EL (cell line): Measurements from ENCODE around the gene TMEM237.
A peak's percentile ranks its signal among the peaks of the same experiment; 100 is the strongest.

Experiments used
- DNase-seq: peaks from one replicate; pipeline ENCODE4 v3.0.0-alpha.2; 2016

Gene TMEM237

DNA sequence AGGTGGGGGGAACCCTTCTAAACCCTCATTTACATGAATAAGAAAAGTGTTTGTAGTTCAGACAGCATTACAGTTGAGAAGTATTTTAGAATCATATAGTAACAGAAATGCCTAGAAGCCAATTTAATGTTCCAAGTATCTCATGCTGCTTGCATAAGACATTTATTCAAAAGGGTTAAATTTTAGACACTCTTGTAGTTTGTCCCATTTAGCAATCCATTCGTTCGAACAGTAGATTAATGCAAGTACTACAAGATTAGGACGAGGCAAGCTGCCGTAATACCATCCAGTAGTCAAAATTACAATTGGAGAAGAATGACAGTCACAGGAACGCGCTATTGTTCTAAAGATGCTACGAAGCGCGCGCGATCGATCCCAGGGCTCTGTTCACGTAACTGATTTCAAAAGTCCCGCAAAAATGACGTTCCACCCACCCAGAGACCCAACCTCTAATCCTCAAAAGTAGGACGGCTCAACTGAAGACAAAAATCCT lies 1.2 kb downstream of the TMEM237 start:
- no peak for DNase-seq

DNA sequence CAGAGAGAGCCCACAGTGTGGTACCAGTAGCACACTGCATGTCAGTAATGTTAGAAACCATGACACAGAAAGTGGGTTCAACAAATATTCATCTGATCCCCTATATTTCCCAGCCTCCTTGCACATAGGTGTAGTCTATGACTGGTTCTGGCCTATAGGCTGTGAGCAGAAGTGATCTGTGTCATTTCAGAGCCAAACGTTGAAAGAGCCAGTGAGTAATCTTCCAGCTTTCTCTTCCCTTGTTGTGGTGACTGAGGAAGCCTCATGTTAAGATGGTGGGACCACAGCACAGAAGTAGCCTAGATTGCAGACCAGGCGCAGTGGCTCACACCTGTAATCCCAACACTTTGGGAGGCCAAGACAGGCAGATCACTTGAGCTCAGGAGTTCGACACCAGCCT lies 4.1 kb downstream of the TMEM237 start:
- peak; percentile 15 for DNase-seq

DNA sequence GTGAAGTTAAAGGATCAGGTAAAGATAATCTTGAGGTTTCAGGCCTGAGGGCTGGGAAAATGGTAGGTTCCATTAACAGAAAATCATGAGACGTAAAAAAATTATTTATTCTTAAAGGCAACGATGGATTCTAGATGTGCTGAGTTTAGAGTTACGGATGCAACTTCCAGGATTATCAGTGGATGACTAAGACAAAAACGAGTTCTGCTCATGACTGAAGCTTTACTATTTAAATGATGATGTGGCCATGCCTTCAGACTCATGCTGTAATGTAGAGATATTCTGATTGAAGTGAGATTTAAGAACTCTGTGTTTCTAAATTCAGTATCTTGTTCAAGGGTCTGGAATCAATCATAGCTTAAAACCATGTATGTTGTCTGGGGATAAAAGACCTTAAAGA lies 5.0 kb downstream of the TMEM237 start:
- peak; percentile 46 for DNase-seq

DNA sequence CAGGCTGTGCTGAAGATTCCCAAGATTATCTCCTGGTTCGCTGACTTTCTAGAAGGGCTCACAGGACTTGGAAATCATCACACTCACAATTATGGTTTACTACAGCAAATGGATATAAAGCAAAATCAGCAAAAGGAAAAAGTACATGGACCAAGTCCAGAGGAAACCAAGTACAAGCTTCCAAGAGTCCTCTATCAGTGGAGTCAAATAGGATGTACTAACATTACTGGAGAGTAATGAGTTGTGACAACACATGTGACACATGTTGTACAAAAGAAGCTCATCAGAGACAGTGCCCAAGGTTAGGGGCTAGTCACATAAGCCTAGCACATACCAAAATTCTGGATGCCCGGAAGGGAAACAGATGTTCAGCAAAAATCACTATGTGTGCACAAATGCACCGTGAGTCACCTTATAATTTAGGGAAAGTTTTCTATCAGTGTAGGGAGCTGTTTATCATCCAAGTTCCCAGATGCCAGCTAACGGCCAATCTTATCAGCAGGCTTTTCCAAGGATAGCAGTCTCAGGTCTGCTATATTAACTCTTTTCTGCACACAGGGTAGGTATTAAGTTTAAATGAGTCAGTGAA lies 9.5 kb downstream of the TMEM237 start:
- peak; percentile 49 for DNase-seq

DNA sequence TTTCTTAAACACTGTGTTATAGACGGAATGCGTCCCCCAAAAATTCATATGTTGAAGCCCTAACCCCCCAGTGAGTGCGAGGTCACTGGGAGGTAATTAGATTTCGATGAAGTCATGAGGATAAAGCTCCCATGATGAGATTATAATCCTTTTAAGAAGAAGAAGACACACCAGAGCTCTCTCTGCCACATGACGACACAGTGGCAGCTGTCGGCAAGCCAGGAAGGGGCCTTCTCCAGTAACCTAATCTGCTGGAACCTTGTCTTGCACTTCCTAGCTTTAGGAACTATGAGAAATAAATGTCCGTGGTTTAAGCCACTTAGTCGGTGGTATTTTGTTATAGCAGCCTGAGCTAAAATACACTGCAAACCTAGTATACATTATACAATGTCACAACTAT lies 12.3 kb downstream of the TMEM237 start:
- DNase-seq: no peak

DNA sequence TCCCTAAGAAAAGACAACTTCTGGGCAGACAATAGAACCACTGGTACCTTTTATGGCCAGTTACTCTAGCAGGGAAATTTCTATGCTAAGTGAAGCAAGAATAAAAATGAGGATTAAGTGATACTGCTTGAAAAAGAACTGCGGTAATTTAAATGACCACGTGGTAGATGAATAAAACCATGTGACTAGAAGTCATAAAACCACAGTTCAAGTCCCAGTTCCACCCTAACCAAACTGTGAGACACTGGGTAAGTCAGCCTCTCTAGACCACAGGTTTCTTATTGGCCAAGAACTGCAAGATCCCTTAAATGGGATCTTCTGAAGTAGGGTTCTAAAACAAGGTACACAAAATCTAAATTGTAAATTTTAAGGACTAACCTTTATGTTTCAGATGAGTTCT lies 12.7 kb downstream of the TMEM237 start:
- DNase-seq: no peak

DNA sequence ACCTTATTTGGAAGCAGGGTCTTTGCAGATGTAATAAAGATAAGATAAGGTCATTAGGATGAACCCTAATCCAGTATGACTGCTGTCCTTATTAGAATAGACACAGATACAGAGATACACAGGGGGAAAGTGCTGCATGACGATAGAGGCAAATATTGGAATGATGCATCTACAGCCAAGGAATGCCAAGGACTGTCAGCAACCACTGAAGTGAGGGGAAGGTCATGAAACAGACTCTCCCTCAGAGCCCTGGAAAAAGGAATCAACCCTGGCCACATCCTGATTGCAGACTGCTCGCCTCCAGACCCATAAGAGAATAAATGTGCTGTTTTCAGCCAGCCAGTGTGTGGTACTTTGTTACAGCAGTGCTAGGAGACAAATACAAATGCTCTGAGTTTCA lies 14.8 kb downstream of the TMEM237 start:
- DNase-seq: peak; percentile 58

DNA sequence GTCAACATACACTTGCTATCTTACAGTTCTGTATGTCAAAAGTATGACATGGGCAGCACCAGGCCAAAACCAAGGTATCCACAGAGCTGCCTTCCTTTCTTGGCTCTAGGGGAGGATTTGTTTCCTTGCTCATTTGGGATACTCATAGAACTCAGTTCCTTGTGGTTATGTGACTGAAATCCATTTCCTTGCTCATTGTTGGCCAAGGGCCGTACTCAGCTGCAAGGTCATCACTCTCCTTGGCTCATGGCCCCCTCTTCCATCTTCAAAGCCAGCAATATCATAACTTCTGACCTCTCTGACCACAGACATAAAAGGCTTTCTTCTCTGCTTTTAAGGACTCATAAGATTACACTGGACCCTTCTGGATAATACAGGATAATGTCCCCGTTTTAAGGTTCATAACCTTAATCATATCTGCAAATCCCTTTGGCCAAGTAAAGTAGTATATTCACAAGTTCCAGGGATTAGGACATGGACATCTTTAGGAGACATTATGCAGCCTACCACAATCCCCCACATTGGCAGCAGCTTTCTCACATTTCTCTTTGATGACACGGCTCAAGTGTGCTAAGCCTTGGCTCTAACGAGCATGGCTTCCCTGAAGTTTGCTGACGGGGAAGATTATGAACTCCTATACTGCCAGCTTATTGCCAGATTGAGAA lies 20.9 kb downstream of the TMEM237 start:
- no peak for DNase-seq

DNA sequence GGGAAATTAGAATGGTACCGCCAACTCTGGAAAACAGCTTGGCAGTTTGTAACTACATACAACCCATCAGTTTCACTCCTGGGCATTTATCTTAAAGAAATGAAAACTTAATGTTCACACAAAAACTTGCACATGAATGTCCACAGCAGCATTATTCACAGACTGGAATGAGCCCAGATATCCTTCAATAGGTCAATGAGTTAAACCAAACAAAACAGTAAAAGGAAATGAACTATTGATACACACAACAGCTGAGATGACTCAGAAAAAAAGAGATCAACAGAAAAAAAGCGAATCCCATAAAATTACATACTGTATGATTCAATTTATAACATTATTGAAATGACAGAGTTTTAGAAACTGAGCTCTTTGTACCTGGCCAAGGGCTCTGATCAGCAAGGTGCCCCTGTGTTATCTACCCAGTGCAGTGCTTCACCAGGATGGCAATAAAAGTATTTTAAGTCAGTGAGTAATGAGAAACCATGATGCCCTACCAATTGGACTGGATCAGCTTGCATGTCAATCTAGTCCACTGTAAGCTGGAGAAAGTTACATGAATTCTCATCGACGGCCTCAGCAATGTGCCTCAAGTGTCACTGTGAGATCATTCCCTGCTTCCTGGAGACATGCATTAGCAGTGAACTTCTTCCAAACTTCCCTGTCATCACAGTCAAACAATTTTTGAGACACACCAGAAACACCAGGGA lies 21.9 kb downstream of the TMEM237 start:
- peak; percentile 25 for DNase-seq

DNA sequence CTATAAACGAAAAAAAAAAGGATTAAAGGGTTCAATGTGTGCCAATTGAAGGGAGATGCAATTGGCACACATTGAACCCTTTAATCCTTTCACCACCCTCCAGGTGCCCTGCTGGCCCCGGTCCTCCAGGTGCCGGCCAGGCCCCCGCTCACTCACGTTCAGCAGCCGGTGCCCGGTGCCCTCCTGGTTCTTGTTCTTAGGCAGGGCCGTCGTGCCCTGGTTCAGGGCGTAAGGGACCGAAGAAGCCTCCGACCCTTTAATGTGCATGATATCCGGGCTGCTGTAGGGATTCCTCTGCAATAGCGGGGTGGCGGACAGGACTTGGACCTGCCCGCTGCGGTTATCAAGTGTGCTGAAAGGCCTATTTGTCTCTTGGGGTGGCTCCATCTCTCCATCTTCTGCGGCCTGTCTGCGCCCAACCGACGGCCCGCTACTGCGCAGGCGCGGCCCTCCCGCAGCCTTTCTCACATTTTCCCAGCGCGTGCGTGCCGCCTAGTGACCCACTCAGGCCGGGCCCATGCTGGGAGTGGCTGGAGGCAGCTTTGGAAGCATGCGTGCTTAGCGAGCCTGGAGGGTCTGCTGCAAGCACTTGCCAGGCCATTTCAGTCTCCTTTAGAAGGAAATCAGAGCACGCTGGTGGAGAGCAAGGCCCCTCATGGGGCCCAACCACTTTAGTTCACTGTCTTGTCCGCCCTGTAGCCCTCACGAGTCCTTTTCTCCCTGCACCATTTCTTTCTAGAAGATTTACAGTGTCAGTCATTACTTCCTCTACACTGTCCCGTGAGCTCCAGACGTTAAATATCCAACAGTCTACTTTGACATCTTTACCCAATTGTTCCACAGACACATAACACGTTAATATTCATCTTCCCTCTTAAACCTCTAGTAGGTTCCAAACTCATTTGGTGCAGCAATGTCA lies 24.3 kb downstream of the TMEM237 start:
- DNase-seq: peak; percentile 63

DNA sequence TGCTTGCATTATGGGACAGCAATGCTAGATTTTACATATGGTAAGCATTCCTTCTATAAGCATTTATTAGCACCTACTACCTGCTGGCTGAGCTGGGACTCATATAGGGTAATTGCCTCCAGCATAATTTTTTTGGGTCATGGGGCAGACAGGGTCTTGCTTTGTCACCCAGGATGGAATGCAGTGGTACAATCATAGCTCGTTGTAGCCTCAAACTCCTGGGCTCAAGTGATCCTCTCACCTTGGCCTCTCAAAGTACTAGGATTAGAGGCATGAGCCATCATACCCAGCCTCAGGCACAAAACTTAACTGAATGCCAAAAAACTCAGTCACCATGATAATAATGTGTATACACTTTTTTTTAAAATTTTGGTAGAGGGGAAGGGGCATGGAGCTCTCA lies 35.3 kb downstream of the TMEM237 start:
- peak; percentile 8 for DNase-seq

DNA sequence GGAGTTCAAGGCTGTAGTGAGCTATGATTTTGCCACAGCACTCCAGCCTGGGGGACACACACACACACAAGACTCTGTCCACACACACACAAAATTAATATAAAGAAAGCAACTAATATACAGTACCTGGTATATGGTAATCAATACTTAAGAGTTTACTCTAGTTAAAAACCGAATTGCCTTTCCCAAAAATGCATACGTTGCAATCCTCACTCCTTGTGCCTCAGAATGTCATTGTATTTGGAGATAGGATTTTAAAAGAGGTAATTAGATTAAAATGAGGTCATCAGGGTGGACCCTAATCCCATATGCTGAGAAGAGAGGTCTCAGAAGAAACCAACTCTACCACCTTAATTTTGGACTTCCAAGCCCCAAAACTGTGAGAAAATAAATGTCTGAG lies 35.7 kb downstream of the TMEM237 start:
- DNase-seq: no peak

DNA sequence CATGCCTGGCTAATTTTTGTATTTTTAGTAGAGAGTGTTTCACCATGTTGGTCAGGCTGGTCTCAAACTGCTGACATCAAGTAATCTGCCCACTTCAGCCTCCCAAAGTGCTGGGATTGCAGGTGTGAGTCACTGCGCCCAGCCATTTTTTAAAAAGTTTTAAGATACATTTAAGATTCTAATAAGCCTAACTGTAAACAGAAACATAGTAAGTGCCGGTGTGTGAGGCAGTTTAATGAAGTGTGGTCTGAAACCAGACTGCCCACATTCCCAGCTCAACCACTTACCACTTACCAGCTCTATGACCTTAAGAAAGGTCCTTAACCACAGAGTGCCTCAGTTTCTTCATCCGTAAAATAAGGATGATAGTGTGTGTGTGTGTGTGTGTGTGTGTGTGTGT lies 42.4 kb downstream of the TMEM237 start:
- DNase-seq: no peak

DNA sequence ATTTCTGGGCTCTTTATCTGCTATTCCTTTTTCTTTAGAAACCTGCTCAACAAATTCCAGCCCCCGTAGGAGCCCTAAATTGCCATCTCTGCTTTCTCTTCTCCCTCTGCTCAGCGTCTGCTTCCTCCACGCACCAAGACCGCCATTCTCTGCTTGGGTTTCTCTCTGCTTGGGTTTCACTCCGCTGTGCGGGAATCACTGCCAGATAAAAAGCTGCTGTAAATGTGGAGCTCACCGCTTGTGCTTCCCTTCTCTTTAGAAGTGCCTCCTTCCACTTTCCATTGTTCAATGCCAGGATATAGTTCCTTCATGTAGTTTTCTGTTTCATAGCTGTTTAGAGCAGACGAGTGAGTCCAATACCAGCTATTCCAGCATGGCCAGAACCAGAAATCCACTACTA lies 45.9 kb downstream of the TMEM237 start:
- no peak for DNase-seq

DNA sequence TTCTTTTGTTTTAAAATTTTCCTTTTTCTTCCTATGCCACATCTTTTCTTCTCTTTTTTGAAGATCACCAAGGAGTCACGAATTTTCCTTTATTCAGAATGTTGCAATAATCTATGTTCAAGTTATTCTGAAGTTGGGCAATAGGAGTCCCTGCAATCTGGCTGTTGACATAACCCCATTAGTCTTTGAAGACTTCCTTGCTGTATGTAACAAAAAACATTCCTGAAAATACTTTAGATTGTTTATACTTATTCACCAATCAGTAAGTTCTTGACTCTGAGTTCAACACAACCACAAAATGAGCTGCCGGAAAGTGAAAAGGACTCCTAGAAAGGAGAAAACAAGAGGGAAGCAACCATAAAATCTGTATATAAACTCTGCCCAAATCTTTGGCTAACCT lies 62.8 kb downstream of the TMEM237 start:
- peak; percentile 68 for DNase-seq

DNA sequence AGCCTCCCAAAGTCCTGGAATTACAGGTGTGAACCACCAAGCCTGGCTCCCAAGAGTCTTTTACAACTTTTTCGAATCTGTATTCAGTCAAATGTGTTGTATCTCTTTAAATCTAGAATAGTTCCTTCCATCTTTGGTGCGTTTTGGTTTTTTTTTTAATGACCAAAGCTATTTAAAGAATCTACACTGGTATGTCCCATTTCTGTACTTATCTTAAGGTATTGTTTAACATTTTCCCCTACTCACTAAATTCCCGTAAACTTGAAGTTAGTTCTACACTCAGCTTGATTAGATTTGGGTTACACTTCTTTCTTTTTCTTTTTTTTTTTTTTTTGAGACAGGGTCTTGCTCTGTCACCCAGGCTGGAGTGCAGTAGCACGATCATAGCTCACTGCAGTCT lies 63.8 kb downstream of the TMEM237 start:
- peak; percentile 7 for DNase-seq

DNA sequence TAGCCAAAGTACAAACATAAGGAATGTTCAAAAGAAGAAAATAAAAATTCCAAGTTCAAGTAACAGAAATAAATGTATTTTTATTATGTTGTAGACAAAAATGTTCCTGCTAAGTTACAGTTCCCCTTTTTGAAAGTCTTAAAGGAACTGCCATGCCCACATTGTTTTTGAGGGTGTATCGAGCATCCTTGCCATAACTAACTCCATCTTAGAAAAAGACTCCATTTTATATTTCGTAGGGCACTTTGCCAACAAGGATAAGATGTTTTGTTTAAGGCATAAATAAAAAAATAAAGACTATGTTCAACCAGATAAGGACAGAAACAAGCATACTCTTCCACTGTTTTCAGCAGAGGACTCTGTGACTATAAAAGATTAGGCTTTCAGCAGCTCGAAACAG lies 67.3 kb downstream of the TMEM237 start:
- DNase-seq: no peak

DNA sequence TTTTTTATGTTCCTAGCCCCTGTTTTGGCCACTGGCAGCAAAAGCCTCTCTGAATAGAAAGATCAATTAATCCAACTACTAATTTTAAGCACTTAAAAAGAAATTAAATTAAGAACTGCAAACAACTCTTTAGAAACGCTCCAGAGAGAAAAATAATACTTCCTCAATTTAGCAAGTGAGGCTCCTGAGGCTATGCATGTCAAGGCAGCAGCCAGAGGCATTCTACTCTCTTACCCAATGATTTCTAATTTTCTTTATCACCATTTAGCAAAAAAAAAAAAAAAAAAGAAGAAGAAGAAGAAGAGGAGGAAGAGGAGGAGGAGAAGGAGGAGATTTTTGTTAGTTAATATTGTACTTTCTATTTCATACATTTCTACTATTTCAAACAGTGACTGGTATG lies 68.5 kb downstream of the TMEM237 start:
- no peak for DNase-seq

DNA sequence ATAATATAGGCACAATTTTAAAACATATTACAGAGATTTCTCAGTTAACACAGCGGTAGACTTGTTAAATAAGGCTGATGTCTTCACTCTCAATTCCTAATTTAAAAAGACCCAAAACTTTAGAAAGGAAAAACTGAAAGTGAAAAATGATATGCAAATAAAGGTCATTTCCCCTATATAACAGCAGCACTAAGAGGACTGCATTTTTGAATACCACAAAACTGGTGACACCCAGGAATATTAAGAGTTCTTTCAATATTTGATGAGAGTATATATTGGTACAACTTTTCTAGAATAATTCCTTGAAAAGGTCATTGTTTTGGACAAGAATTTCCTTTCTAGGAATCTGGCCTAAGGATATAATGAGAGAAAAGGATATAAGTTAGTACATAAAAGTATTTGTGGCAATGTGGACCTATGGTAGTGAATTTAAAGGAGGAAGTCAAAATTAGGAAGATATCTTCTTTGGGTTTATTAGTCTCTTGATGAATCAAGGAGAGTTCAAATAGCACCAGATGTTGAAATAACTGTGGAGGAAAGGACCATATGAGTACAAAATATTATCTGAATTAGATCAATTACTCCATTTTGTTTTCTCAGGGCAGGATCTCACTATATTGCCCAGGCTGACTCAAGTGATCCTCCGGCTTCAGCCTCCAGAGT lies 70.3 kb downstream of the TMEM237 start:
- DNase-seq: no peak
